GM19193 (cell line): Measurements from ENCODE around the gene ID2.

Experiments used
- POLR2A ChIP-seq: IDR thresholded peaks from 4 replicates; pipeline ENCODE4 v1.6.1; 2011; ENCODE audit not compliant: insufficient read depth, insufficient read length; ENCODE audit errors: extremely low read depth

ID2 gene

DNA sequence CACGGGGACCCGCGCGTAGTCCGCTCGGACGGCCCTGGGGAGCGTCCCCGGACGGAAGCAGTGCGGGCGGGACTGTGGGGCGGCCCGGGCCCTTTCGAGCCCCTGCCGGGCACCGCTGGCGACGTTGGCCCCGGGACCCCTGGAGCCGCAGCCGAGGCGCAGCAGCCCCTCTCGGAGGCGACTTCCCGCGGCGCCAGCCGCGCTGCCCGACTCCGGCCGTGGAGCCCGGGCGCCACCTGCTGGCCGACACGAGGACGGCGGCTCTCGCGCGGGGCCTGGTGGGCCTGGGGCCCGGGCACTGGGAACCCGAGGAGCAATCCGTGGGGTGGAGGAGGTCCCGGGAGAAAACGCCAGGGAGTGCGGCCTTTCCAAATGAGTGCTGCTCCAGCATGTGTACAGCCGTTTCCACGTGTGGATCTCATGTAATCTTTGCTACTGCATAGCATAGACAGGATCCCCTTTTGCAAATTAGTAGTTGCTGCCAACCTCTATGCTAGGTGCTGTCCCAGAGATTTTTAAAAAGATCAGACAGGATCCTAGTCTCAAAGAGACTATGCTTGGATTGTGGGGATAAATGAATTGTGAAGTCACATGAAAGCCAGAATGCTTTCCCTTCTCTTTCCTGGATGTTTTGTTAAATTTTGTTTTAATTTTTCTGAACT, 4.0 kb downstream of the ID2 start:
- TF ChIP-seq POLR2A: no peak

DNA sequence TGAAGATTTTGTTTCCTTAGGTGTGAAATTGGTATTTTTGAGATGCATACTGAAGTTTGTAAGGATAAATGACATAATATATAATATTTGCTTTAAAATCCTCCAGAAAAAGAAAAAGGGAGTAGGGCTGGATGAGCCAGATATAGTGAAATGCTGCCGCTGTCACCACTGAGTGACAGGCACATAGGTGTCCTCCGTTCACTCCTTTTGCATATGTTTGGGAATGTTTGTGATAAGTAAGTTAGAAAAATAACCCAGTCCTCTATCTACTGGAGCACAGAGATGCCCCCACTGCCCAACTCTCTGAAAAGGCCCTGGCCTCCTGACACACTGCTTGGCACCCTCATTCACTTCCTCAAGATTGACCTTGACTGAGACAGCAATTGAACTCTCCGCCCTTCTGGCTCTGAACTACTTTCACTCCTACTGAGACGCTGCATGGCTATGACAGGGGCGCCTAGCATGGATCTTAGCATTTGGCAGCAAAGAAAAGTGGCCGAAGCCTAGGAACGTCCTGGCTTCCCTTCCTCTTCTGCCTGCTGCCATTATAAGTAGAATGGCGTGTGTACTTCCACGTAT, 10.1 kb downstream of the ID2 start:
- TF ChIP-seq POLR2A: no peak

DNA sequence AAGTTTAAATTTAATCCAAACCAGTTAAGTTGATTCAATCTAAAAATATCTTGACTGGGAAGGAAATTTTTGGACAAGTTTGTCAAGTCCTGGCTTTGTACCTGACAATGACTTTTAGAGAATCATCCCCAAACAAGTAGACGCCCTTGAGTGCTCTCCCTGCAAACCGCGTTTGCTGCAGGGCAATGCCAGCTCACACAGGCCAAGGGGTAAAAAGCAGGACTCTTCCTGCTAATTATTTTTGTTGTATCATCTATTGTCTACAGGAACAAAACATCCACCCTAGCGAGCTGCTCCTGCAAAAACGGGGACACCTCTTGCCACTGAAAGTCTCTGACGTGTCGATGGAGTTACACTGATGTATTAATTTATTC, 10.9 kb downstream of the ID2 start:
- no peak for TF ChIP-seq POLR2A

DNA sequence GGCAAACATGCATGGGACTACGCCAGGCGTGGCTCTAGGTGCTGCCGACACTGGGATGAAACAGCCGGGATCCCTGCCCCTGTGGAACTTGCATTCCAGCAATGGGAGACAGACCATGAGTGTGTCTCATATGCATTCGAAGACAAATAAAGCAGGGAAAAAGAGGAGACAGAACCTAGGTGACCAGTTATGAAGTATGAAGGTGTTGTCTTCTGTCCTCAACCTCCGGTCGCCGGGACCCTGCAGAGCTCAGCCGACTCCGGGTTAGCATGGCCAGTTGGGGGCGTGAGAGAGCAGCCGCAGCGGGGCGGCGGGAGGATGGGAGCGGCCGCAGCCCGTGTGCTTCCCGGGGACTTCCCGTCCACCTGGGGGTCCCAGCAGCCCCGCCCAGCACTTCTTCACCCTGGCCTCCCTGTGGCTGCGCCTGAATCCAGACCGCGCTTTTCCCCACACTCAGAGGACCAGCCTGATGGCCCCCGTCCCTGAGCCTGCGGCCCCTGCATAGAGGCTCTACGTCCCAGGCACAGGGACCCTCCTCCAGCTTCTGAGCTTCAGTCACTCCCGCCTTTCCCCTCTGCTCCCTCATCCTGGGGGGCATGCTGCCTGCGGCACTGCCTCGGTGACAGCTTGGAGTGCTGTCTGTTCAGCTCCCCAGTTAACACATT, 11.4 kb downstream of the ID2 start:
- no peak for TF ChIP-seq POLR2A

DNA sequence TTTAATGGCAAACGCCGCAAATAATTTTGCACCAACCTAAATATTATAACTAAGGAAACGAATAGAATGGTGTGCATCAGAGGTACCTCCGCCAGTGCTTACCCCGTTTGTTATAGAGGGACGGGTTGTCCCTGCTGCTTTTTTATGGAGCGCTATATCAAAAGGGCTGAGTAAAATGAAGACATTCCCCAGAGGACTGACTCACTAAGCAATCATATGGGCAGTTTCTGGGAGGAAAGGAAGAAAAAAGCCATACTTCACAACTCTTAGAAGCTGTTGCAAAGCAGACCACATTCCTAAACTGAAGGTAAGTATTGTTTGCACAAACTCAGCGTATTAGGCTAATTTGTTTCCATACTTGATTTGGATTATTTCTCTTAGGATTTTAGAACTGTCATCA, 12.9 kb downstream of the ID2 start:
- TF ChIP-seq POLR2A: no peak

DNA sequence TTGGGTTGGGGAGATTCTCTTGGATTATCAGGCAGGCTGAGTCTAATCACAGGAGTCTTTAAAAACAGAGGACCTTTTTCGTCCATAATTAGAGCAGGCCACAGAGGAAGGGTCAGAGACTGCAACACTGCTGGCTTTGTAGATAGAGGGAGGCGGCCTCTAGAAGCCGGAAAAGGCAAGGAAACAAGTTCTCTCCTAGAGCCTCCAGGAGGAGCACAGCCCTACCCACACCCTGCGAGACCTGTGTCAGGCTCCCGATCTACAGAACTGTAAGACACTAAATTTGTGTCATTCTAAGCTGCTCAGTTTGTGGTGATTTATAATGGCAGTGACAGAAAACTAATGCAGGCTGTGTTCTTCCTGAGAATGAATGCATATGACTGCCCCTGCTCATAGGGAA, 15.3 kb downstream of the ID2 start:
- TF ChIP-seq POLR2A: no peak

DNA sequence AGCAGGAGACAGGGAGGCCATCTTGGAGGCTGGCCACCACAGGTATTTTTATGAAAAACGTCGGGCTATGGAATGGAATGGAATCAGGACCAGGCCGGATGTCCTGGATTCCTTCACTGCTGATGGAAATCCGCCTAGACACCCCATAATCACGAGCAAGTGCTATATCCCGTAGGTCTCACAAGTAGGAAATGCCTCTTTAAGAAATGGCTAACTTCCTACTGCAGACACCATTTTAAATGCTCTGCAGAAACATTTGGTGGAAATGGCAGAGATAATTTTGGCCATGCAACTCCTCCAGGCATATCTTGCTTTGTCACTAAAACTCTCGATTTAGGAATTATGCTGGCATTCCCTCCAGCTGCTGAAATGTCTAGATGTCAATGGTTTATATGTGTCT, 18.0 kb downstream of the ID2 start:
- no peak for TF ChIP-seq POLR2A

DNA sequence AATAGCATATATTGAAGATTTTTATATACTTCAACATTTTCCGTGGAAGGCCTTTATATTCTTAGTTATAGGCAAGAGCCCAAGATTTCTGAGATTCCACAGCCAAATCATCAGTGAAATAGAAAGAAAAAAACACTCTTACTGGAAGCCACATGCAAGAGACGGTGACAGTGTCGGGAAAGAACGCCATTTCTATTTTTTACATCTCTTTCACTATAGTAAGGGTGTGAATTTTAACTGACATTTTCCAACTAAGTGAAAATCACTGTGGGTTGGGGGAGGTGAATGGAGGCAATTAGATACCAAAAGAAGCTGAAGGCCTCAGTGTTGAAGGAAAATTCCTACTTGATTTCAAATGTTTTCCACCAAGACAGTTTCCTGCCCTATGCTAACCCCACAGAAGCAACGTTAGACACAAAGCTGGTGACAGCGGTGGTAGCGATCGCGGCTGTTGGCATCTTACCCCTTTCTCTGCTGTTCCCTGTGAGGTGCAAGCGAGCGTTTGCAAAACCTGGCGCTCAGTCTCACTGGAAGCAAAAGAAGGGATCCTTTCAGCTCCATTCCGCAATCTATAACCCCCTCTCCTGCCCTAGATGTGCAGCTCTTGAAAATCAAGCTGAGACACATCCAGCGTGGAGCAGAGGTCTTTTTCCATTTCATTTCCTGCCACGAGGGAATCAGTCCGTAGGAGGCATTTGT, 20.0 kb downstream of the ID2 start:
- no peak for TF ChIP-seq POLR2A

DNA sequence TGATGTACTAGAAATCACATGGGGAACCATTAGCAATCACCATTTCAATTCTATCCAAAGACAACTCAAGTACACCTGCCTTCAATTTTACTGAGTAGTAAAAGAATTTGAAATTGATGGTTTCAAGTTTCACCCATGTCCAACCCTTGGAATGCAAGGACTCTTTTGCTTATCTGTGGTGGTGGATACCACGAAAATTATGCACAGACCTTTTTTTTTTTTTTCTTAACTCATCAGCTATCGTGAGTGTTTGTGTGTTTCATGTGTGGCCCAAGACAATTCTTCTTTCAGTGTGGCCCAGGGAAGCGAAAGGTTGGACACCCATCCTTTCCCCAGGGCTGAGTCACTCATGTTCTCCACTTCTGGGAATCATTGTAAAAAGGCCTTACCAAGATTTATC, 23.1 kb downstream of the ID2 start:
- TF ChIP-seq POLR2A: no peak

DNA sequence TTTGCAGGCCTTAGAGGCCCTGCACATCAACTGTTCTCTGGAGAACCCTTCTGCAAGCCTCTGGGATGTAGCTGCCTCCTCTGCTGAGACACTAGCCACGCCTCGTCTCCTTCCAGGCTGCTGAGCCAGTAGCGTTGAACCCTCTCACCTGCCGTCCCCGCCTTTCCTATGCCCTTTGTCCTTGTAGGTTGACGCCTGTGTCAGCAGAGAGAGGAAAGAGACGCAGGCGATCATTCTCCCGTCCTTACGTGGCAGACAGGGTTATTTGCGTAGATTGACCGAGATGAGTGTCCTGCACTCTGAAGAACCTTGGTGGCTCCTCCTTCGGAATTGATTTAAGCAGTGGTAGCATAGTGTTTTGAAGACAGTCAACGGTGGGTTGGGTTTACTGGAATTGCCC, 27.8 kb downstream of the ID2 start:
- no peak for TF ChIP-seq POLR2A

DNA sequence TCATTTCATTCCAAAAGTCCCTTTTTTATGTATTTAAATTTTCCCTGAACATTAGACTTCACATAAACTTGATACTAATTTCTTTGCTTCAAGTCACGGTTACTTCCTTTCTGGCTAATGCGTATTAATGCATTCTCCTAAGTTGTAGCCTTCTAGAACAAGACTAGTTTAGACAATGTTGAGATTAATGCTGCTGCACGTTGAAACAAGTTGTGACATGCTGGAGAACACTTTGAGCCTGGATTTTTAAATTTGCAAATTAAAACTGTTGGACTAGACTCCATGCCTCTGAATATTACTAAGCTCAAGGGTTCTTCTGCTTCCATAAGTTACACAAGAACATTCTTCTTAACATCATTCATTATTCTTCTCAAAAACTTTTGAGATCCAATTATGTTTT, 29.1 kb downstream of the ID2 start:
- no peak for TF ChIP-seq POLR2A

DNA sequence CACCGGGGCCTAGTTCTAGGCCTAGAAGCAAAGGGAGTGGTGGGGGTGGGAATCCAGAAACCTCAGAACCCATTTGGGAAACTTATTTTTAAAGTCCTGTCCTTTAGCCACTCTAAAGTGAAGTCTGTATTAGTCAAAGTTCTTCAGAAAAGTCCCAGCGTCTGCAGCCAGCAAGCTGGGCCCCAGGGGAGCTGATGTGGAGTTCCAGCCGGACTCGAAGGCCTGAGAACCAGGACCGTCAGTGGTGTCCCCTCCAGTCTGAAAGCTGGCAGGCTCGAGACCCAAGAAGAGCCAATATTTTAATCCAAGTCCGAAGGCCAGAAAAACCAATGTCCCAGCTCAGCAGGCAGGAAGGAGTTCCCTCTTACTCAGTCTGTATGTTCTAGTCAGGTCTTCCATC, 32.4 kb downstream of the ID2 start:
- no peak for TF ChIP-seq POLR2A

DNA sequence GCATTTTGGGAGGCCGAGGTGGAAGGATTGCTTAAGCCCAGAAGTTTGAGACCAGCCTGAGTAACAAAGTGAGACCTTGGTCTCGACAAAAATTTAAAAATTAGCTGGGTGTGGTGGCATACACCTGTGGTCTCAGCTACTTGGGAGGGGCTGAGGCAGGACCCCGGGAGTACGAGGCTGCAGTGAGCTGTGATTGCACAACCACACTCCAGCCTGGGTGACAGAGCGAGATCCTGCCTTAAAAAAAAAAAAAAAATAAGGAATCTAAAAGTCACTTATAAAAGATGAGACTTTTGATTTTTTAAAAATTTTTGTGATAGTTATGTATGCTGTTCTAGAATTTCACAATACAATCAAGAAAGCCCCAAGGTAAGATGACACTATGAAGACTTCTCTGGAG, 33.1 kb downstream of the ID2 start:
- TF ChIP-seq POLR2A: no peak

DNA sequence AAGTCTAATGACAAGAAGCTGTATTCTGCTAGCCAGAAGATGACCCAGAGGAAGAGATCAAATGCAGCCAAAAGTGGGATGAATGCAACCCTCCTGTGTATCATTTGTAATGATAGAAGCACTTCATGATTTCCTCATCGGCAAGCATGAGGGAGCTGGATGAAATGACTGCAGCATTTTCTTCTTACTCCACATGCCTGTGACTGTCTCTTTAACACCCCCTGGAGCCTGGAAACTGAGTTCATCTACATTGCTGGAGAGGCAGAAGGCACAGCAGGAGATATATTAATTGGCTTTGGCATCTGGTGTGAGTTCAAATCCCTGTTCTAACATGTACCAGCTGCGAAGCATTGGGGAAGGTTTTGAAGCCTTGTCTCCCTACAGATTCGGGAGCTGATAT, 37.7 kb downstream of the ID2 start:
- no peak for TF ChIP-seq POLR2A

DNA sequence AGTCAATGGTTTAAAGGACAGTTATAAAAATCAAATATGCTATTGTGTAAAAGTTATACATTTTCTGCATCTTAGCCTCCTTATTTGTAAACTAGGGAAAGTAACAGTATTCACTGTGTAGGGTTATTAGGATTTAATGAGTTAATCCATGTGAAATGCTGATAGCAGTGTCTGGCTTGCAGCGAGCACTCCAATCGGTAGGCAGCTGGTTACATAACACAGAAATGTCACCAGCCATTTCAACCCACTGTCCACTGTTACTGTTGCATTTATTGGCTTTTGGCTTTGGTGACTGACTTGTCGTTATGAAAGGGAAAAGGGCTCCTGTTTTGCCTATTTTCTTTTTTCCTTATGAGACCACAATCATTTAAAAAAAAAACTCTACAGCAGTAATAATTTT, 38.9 kb downstream of the ID2 start:
- TF ChIP-seq POLR2A: no peak

DNA sequence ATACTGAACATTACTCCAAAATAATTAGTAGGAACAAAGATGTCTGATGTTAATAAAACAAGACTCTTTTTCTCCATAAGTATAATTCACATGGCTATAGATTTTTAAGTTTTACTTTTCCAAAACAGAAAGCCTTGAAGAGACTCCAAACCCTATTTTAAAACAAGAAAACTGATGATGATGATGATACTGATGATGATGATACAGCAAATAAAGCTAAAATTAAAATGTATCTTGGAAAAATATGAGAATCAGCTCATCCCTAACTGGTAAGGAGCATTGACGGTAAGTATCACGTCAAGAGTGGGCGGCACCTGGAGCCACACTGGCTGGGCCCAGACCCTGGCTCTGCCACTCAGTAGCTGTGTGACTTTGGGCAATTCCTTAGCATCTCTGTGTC, 39.6 kb downstream of the ID2 start:
- no peak for TF ChIP-seq POLR2A

DNA sequence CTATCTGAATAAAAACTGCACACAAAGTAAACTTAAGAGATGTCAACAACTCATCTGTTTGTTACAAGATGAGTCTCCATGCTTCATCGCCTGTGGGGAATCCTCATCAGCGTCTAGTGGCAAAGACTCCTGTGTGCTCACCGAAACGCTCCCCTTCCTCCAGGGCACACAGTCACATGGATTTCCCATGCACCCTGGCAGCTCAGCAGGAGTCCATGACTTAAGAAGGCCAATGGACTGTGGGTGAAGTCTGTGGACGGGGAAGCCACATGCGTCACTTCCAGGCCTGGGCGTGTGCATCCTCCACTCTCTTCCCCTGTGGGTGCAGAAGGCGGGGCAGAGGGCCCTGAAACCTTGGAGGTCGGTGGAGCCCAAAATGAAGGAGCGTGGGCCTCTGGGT, 41.1 kb downstream of the ID2 start:
- no peak for TF ChIP-seq POLR2A

DNA sequence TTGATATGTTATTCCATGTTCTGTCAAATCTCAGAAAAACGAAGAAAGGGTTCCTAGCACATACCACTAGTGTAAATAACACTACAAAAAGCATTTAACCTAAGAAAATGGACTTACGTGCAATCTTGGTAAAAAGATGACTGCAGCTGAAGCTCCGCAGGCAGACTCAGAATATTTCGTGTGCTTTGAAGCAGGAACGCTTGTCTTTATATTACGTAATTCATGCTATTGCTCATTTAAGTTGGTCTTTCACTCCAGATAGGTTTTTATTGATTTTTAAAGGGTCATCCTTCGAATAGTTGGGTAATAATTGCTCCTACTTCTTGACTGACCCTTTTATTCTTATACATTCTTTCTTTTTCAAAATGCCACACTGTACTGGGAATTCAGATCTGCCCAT, 44.0 kb downstream of the ID2 start:
- TF ChIP-seq POLR2A: no peak
